Keratinocyte (primary cell): Measurements from ENCODE around the gene ANXA2R. TPM values are rescaled to one million over a fixed set of nuclear protein-coding genes. Genes with fewer than 3 reads are reported as not detected.

Experiments used
- DNase-seq: peaks from one replicate; pipeline ENCODE4 v3.0.0-alpha.2; 2011; ENCODE audit warnings: low read depth, missing footprints, low spot score
- FAIRE-seq: peaks from 2 replicates; lab custom pipeline; 2011; peaks lifted over from hg19 to GRCh38; lab: Jason Lieb, UNC
- H2AFZ ChIP-seq: 2 replicates; pipeline ENCODE4 v1.6.0; 2012; ENCODE audit warnings: low read length, control low read depth, inconsistent platforms; ENCODE audit not compliant: control insufficient read depth
- H3K27ac ChIP-seq: 2 replicates; pipeline ENCODE4 v1.5.1; 2011; ENCODE audit warnings: low read length; ENCODE audit not compliant: control insufficient read depth, insufficient read depth
- H3K27me3 ChIP-seq: 3 replicates; pipeline ENCODE4 v1.6.0; 2011; ENCODE audit warnings: low read length; ENCODE audit not compliant: control insufficient read depth, insufficient read depth; ENCODE audit errors: extremely low read depth
- H3K36me3 ChIP-seq, 2 experiments: 2 replicates in 1 of 2; 3 replicates in 1 of 2; pipeline ENCODE4 v1.5.1; 2011; ENCODE audit warnings: low read length in 2 of 2, mild to moderate bottlenecking in 1 of 2; ENCODE audit not compliant: control insufficient read depth in 2 of 2, insufficient read depth in 2 of 2; ENCODE audit errors: extremely low read depth in 1 of 2
- H3K4me1 ChIP-seq: 3 replicates; pipeline ENCODE4 v1.5.1; 2011; ENCODE audit warnings: low read length; ENCODE audit not compliant: control insufficient read depth, insufficient read depth; ENCODE audit errors: extremely low read depth
- H3K4me2 ChIP-seq: 3 replicates; pipeline ENCODE4 v1.6.0; 2011; ENCODE audit warnings: low read depth, low read length; ENCODE audit not compliant: control insufficient read depth, insufficient read depth; ENCODE audit errors: extremely low read depth
- H3K4me3 ChIP-seq, 3 experiments: fragments of 200-600 bp in 1 of 3; sonication (generic) in 1 of 3; 2 replicates in 2 of 3; 3 replicates in 1 of 3; pipeline ENCODE4 v1.5.1; 2011 to 2016; ENCODE audit warnings: low read length in 3 of 3, mild to moderate bottlenecking in 3 of 3, control low read depth in 2 of 3, inconsistent platforms in 1 of 3, low read depth in 1 of 3, mixed read lengths in 1 of 3, mixed run types in 1 of 3, moderate library complexity in 1 of 3; ENCODE audit not compliant: control insufficient read depth in 2 of 3, insufficient read depth in 2 of 3; ENCODE audit errors: extremely low read depth in 1 of 3
- H3K79me2 ChIP-seq: 2 replicates; pipeline ENCODE4 v1.6.0; 2012; ENCODE audit warnings: low read length; ENCODE audit not compliant: control insufficient read depth, insufficient read depth
- H3K9ac ChIP-seq: 3 replicates; pipeline ENCODE4 v1.6.0; 2011; ENCODE audit warnings: low read length; ENCODE audit not compliant: control insufficient read depth, insufficient read depth; ENCODE audit errors: extremely low read depth
- H3K9me1 ChIP-seq: 3 replicates; pipeline ENCODE4 v1.6.0; 2011; ENCODE audit warnings: low read length; ENCODE audit not compliant: control insufficient read depth, insufficient read depth; ENCODE audit errors: extremely low read depth
- H3K9me3 ChIP-seq: 2 replicates; pipeline ENCODE4 v1.5.1; 2012; ENCODE audit warnings: low read depth, low read length; ENCODE audit not compliant: control insufficient read depth
- H4K20me1 ChIP-seq: 3 replicates; pipeline ENCODE4 v1.6.0; 2011; ENCODE audit warnings: low read length; ENCODE audit not compliant: control insufficient read depth, insufficient read depth; ENCODE audit errors: extremely low read depth
- CTCF ChIP-seq, 3 experiments: IDR thresholded peaks in 1 of 3; conservative IDR thresholded peaks in 1 of 3; optimal IDR thresholded peaks in 1 of 3; 2 replicates in 2 of 3; 3 replicates in 1 of 3; pipeline versions ENCODE3 to v1.5.1; 2011; ENCODE audit warnings: low read length in 3 of 3, mild to moderate bottlenecking in 3 of 3, moderate library complexity in 2 of 3, control low read depth in 1 of 3, inconsistent platforms in 1 of 3; ENCODE audit not compliant: insufficient read depth in 2 of 3; ENCODE audit errors: extremely low read depth in 1 of 3
- EZH2 ChIP-seq: IDR thresholded peaks from one replicate; pipeline ENCODE4 v1.6.1; 2012; ENCODE audit warnings: inconsistent platforms, mild to moderate bottlenecking, low read length, moderate library complexity
- dilution Hi-C: fragments of 300-500 bp; cut with MboI; formaldehyde crosslinking; loops from one replicate; pipeline ENCODE4 v1.7.0; 2020; ENCODE audit warnings: low sequenced_read_pairs; ENCODE audit not compliant: extremely low pct_ligation_motif_present
- polyA plus RNA-seq, 5 experiments: library from polyadenylated mRNA; depleted of rRNA in 3 of 5; stranded (reverse) in 3 of 5; stranded (forward) in 1 of 5; unstranded in 1 of 5; fragments of >200 nt; gene quantifications; 1 replicate in 1 of 5; 2 replicates in 3 of 5; 3 replicates in 1 of 5; pipeline versions ENCODE4 v1.2.1 to v1.2.3, GENCODE V29; 2011 to 2012; ENCODE audit warnings: missing spikeins in 2 of 5, low read depth in 1 of 5, low replicate concordance in 1 of 5

Gene ANXA2R
- polyA plus RNA-seq, 1 donor (not counting 4 experiments of a cell fraction or from before 2014, with no cell fraction given): 0.17 TPM

DNA sequence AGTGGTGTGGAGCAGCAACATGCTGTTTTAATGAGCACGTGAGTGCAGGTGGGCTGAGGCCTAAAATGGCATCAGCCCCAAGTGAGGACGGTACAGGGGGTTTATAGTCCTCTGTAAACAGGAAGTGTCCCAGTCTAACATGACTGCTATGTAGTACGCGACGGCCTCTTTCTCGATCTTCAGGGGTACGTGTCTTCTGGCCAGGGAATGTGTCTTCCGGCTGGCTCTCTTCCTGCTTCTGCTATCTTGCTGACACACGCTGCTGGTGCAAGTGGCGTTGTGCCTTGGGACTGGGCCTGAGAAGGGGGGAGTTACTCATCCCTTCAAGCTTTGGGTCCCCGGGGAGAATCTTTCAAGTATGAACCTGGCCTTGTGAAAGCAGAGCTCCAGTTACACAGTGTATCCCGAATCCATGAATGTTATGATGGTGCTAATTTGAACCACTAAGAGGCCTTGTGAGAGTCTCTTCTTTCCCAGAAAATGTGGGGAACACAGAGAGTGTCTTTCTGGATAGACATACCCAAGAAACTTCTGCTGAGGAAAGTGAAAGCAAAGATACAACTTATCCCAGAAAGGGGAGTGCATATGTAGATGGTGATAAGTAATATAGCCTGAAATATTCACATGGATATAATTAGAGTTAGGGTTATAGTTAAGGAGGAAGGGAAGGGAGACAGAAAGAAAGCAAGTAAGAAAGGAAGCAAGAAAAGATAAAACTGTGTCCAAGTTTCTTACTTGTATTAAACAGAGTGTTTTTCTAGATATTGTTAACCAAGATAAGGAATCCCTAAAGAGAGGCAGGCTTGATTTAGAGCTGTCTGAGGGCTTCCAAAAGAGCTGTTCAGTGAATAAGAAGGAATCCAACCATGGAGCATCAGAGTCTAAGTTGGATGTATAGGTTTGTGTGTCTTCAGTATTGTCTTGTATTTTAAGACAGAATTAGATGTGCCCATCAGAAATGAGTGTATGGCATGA is 35.5 kb upstream of the ANXA2R start:
- no peak for DNase-seq
- Histone ChIP-seq H3K9ac (no peak overlapping the region), H3K4me1 (peaks cover 3% of the 10 kb centered on the region), H3K9me3 (no peaks in the 10 kb centered on the region), H3K36me3 (peaks cover 9 to 14% of the 10 kb centered on the region in 2 experiments), H2AFZ (no peak overlapping the region), H3K79me2 (peaks cover 16% of the 10 kb centered on the region), H4K20me1 (no peaks in the 10 kb centered on the region), H3K9me1 (peaks cover 2% of the 10 kb centered on the region), H3K27ac (no peak overlapping the region), H3K4me2 (no peak overlapping the region), H3K27me3 (no peaks in the 10 kb centered on the region), H3K4me3 (no peak overlapping the region)
- dilution Hi-C loops: no loop called here
- TF ChIP-seq EZH2: no peak
- no peak for TF ChIP-seq CTCF (optimal IDR thresholded peaks at IDR 0.05 in 1 of 3, IDR thresholded peaks at IDR 0.05 in 1 of 3, conservative IDR thresholded peaks at IDR 0.05 in 1 of 3; ENCODE audit: extremely low read depth in 1 of 3, insufficient read depth in 2 of 3, low read length in 3 of 3)
- no peak for FAIRE-seq

- peaks cover 16% of the 10 kb centered on the region for H3K79me2 ChIP-seq
- dilution Hi-C loops: no loop called here
- no peak for DNase-seq
- no peak overlapping the region for H3K4me3 ChIP-seq
- no peak for FAIRE-seq
- TF ChIP-seq EZH2: no peak
- TF ChIP-seq CTCF (optimal IDR thresholded peaks at IDR 0.05 in 1 of 3, IDR thresholded peaks at IDR 0.05 in 1 of 3, conservative IDR thresholded peaks at IDR 0.05 in 1 of 3; ENCODE audit: extremely low read depth in 1 of 3, insufficient read depth in 2 of 3, low read length in 3 of 3): no peak
- no peak overlapping the region for H3K27ac ChIP-seq
- H3K27me3 ChIP-seq: no peaks in the 10 kb centered on the region
- H2AFZ ChIP-seq: no peak overlapping the region
- H3K9me3 ChIP-seq: no peaks in the 10 kb centered on the region
- no peak overlapping the region for H3K9ac ChIP-seq
- H4K20me1 ChIP-seq: no peaks in the 10 kb centered on the region
- peaks cover 2% of the 10 kb centered on the region for H3K9me1 ChIP-seq
- H3K36me3 ChIP-seq: peaks cover 10 to 14% of the 10 kb centered on the region in 2 experiments
- peaks cover 3% of the 10 kb centered on the region for H3K4me1 ChIP-seq
- no peak overlapping the region for H3K4me2 ChIP-seq
Observed at GRCh38 chr5:43074987-43075318, 34.8 kb upstream of the ANXA2R start.
